ENCODE data around the gene FOXN3.
A peak's percentile ranks its signal among the peaks of the same experiment; 100 is the strongest.

FOXN3 gene
- total RNA-seq = 18.8 to 141 (median 78.7) reads per million in 18 experiments

GRCh38 chr14:89417091-89417464 is at the start of gene FOXN3:
TSS of gene FOXN3 (minus strand) at chr14:89417233. CDS start at chr14:89412476, 4,757 bp downstream.
- peak; percentile 91 to 92 for DNase-seq

- DNase-seq = no peak
These were observed 49.5 kb upstream of the FOXN3 start for GRCh38 chr14:89466484-89466883.

- DNase-seq = no peak
These were observed 48.8 kb upstream of the FOXN3 start for GRCh38 chr14:89465876-89466275.

GRCh38 chr14:89461256-89461655 is 44.2 kb upstream of the FOXN3 start:
- no peak for DNase-seq

GRCh38 chr14:89458713-89459420 is 41.8 kb upstream of the FOXN3 start:
- peak; percentile 68 to 84 for DNase-seq

- no peak for DNase-seq
These were observed 40.0 kb upstream of the FOXN3 start for GRCh38 chr14:89457007-89457406.

- no peak for DNase-seq
These were observed 38.4 kb upstream of the FOXN3 start for GRCh38 chr14:89455412-89455811.

GRCh38 chr14:89454996-89455395 is 38.0 kb upstream of the FOXN3 start:
- no peak for DNase-seq

GRCh38 chr14:89452281-89452680 is 35.2 kb upstream of the FOXN3 start:
- DNase-seq = no peak

- no peak for DNase-seq
These were observed 34.2 kb upstream of the FOXN3 start for GRCh38 chr14:89451229-89451628.

- peak; percentile 58 to 66 for DNase-seq
These were observed 30.3 kb upstream of the FOXN3 start for GRCh38 chr14:89447182-89447944.

- DNase-seq = peak; percentile 54 to 77
These were observed 28.4 kb upstream of the FOXN3 start for GRCh38 chr14:89445273-89445973.

- DNase-seq = no peak
These were observed 27.6 kb upstream of the FOXN3 start for GRCh38 chr14:89444516-89445125.

- DNase-seq = peak; percentile 56 to 65
These were observed 27.0 kb upstream of the FOXN3 start for GRCh38 chr14:89444044-89444443.

GRCh38 chr14:89443042-89443629 is 26.1 kb upstream of the FOXN3 start:
- DNase-seq = no peak

GRCh38 chr14:89442280-89442679 is 25.2 kb upstream of the FOXN3 start:
- DNase-seq = no peak

GRCh38 chr14:89440986-89441909 is 24.2 kb upstream of the FOXN3 start:
- no peak for DNase-seq

- DNase-seq = no peak
These were observed 19.0 kb upstream of the FOXN3 start for GRCh38 chr14:89435892-89436656.

GRCh38 chr14:89435492-89435891 is 18.5 kb upstream of the FOXN3 start:
- DNase-seq = no peak

GRCh38 chr14:89432226-89432625 is 15.2 kb upstream of the FOXN3 start:
- DNase-seq = no peak
